CD14-positive monocyte (primary cell): ENCODE data around the gene C9orf78. TPM values are rescaled to one million over a fixed set of nuclear protein-coding genes. Genes with fewer than 3 reads are reported as not detected.

Source experiments
- DNase-seq, 3 donors: peaks; one replicate each; pipeline ENCODE4 v3.0.0-alpha.2; 2011 to 2022
- H2AFZ ChIP-seq: 2 replicates; pipeline ENCODE4 v1.6.0; 2012; ENCODE audit warnings: mild to moderate bottlenecking, low read depth, low read length, inconsistent platforms; ENCODE audit not compliant: insufficient read depth, poor library complexity, severe bottlenecking
- H3K27ac ChIP-seq, 2 donors: 1 replicate in 1 of 2; 2 replicates in 1 of 2; pipeline ENCODE4 v1.5.1; 2012 to 2013; ENCODE audit warnings: low read length in 2 of 2, control low read depth in 1 of 2, inconsistent platforms in 1 of 2, low read depth in 1 of 2, mild to moderate bottlenecking in 1 of 2
- H3K27me3 ChIP-seq, 2 donors: one replicate each; pipeline versions ENCODE4 v1.6.0 to v1.6.1; 2011 to 2013; ENCODE audit warnings: low read length in 2 of 2; ENCODE audit not compliant: control insufficient read depth in 2 of 2, insufficient read depth in 2 of 2
- H3K36me3 ChIP-seq, 2 donors: replicated peaks in 1 of 2; 1 replicate in 1 of 2; 2 replicates in 1 of 2; pipeline versions ENCODE4 v1.5.1 to v1.6.1; 2012 to 2013; ENCODE audit warnings: low read length in 2 of 2, control low read depth in 1 of 2, inconsistent platforms in 1 of 2, mild to moderate bottlenecking in 1 of 2; ENCODE audit not compliant: insufficient read depth in 2 of 2, control insufficient read depth in 1 of 2
- H3K4me1 ChIP-seq, 2 donors: 1 replicate in 1 of 2; 2 replicates in 1 of 2; pipeline versions ENCODE4 v1.5.1 to v1.6.1; 2012 to 2013; ENCODE audit warnings: low read length in 2 of 2, control low read depth in 1 of 2, inconsistent platforms in 1 of 2, mild to moderate bottlenecking in 1 of 2, moderate library complexity in 1 of 2; ENCODE audit not compliant: insufficient read depth in 2 of 2, control insufficient read depth in 1 of 2
- H3K4me2 ChIP-seq: replicated peaks from 2 replicates; pipeline ENCODE3; 2012; ENCODE audit warnings: low read length, moderate library complexity, mild to moderate bottlenecking; ENCODE audit not compliant: poor library complexity, severe bottlenecking; ENCODE audit errors: extremely low read depth
- H3K4me3 ChIP-seq, 3 experiments: fragments of 200-600 bp in 1 of 3; sonication (generic) in 1 of 3; replicated peaks in 1 of 3; 1 replicate in 2 of 3; 2 replicates in 1 of 3; pipeline ENCODE4 v1.5.1; 2011 to 2013; ENCODE audit warnings: low read length in 3 of 3, mild to moderate bottlenecking in 3 of 3, control low read depth in 2 of 3, low read depth in 2 of 3, inconsistent platforms in 1 of 3, moderate library complexity in 1 of 3
- H3K79me2 ChIP-seq: 2 replicates; pipeline ENCODE4 v1.6.0; 2012; ENCODE audit warnings: mild to moderate bottlenecking, control low read depth, inconsistent platforms, low read length, moderate library complexity; ENCODE audit not compliant: insufficient read depth
- H3K9ac ChIP-seq: 2 replicates; pipeline ENCODE4 v1.6.0; 2017; ENCODE audit warnings: low read length, mild to moderate bottlenecking; ENCODE audit not compliant: insufficient read depth, poor library complexity, severe bottlenecking
- H3K9me3 ChIP-seq, 2 donors: replicated peaks in 1 of 2; 1 replicate in 1 of 2; 2 replicates in 1 of 2; pipeline versions ENCODE4 v1.5.1 to v1.6.1; 2012 to 2013; ENCODE audit warnings: low read length in 2 of 2, control low read depth in 1 of 2; ENCODE audit not compliant: control insufficient read depth in 1 of 2, insufficient read depth in 1 of 2
- H4K20me1 ChIP-seq: 2 replicates; pipeline ENCODE4 v1.6.0; 2012; ENCODE audit warnings: mild to moderate bottlenecking, low read length, control low read depth, moderate library complexity; ENCODE audit not compliant: insufficient read depth
- H3K27ac Mint-ChIP-seq, 7 donors: one replicate each; pipeline ENCODE4 v1.8.0; 2020; ENCODE audit warnings: mild to moderate bottlenecking in 7 of 7, mixed read lengths in 7 of 7, moderate library complexity in 6 of 7, inconsistent platforms in 2 of 7
- H3K27me3 Mint-ChIP-seq, 3 donors: one replicate each; pipeline ENCODE4 v1.8.0; 2021 to 2022; ENCODE audit warnings: low read depth in 3 of 3, mild to moderate bottlenecking in 3 of 3, mixed read lengths in 3 of 3, moderate library complexity in 3 of 3, inconsistent platforms in 1 of 3
- H3K36me3 Mint-ChIP-seq, 2 donors: one replicate each; pipeline ENCODE4 v1.8.0; 2020; ENCODE audit warnings: mixed read lengths in 2 of 2, inconsistent platforms in 1 of 2, mild to moderate bottlenecking in 1 of 2
- H3K4me1 Mint-ChIP-seq: one replicate; pipeline ENCODE4 v1.8.0; 2020; ENCODE audit warnings: mild to moderate bottlenecking, mixed read lengths
- H3K4me3 Mint-ChIP-seq, 2 donors: one replicate each; pipeline ENCODE4 v1.8.0; 2020; ENCODE audit warnings: mild to moderate bottlenecking in 2 of 2, mixed read lengths in 2 of 2, moderate library complexity in 1 of 2
- H3K9me3 Mint-ChIP-seq, 7 donors: one replicate each; pipeline ENCODE4 v1.8.0; 2020 to 2022; ENCODE audit warnings: mixed read lengths in 7 of 7, mild to moderate bottlenecking in 6 of 7, moderate library complexity in 6 of 7, inconsistent platforms in 2 of 7
- WGBS: methylation state at CpG from one replicate; pipeline ENCODE4 v1.1.5; 2013; ENCODE audit warnings: missing lambda C conversion rate; ENCODE audit not compliant: insufficient coverage; 5-methylcytosine and 5-hydroxymethylcytosine counted together
- intact Hi-C, 2 donors: fragments of 100-400 bp; cut with micrococcal nuclease; formaldehyde crosslinking; loops; one replicate each; pipeline versions ENCODE4 v1.15.0 to v1.15.1; 2023
- polyA plus RNA-seq, 3 donors: library from polyadenylated mRNA; depleted of rRNA in 1 of 3; unstranded in 2 of 3; stranded (reverse) in 1 of 3; fragments of 300-500 nt in 2 of 3; fragments of >200 nt in 1 of 3; fragmentation: Illumina TruSeq in 2 of 3; gene quantifications; 1 replicate in 2 of 3; 2 replicates in 1 of 3; pipeline ENCODE4 v1.2.3, GENCODE V29; 2012 to 2021
- TF ChIP-seq, protein P1 (sequence below): fragments of 200-600 bp; IDR thresholded peaks from one replicate; pipeline ENCODE4 v1.8.0; 2022; ENCODE audit warnings: antibody characterized with exemption, mild to moderate bottlenecking

Gene C9orf78
- polyA plus RNA-seq, 3 donors: 53.3 to 82.4 (median 65.5) TPM

DNA sequence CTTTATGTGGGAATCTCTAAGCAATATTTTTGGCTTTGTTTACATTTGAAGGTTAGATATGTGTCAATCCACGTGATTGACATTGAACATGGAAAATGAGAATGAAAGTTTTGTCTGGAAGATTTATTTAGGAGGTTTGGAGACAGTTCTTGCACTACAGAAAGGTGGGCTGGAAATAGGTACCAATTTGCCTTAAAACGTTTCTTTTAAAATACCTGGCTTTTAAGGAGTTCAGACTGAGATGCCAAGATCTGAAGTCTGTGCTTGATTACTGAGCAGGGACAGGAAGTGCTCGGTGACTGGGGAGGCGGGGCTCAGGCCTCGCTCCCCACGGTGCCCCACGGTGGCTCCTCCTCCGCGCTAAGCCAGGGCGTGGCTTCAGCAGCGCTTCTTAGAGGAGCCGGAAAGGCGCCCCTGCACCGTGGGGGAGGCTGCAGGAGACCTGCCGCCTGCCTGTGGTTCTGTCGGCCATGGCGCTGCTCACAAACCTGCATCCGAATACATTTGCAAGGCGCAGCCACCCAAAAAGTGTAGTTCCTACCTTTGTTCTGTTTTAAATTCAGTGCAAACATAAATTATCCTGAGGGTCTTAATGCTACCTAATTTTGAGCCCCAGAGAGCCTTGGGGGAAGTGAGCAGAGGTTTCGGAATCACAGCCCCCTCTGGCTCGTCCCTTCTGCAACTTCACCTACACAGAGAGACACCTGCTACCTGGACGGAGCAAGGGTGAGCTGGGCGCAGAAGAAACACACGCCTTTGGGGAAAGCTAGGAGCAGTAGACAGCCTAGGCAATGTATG, 49.3 kb upstream of the C9orf78 start:
- Mint-ChIP-seq H3K9me3 (no peaks in the 10 kb centered on the region), H3K27ac (peak overlapping the region; percentile 92 to 98 (median 97)), H3K27me3 (peaks cover 0 to 3% (median 0%) of the 10 kb centered on the region in 3 donors), H3K4me1 (peaks cover 52% of the 10 kb centered on the region), H3K4me3 (peak overlapping the region; percentile 85 to 95), H3K36me3 (peaks cover 18 to 30% of the 10 kb centered on the region in 2 donors)
- H3K9me3 ChIP-seq: no peaks in the 10 kb centered on the region
- peak overlapping the region; percentile 93 for H2AFZ ChIP-seq
- peak; percentile 83 to 91 (median 83) for DNase-seq
- intact Hi-C loops: loop anchor here (2.0 to 10.0 kb wide), 6 partner anchors 58 to 350 kb away; partner anchors contain the start of gene FNBP1 (in 2 of the 2)
- H3K27me3 ChIP-seq: no peaks in the 10 kb centered on the region
- peak overlapping the region; percentile 56 to 90 (median 70) for H3K4me3 ChIP-seq
- peaks cover 19% of the 10 kb centered on the region for H3K79me2 ChIP-seq
- no peaks in the 10 kb centered on the region for H4K20me1 ChIP-seq
- peaks cover 17 to 28% of the 10 kb centered on the region in 2 donors for H3K36me3 ChIP-seq
- TF ChIP-seq, protein P1, sequence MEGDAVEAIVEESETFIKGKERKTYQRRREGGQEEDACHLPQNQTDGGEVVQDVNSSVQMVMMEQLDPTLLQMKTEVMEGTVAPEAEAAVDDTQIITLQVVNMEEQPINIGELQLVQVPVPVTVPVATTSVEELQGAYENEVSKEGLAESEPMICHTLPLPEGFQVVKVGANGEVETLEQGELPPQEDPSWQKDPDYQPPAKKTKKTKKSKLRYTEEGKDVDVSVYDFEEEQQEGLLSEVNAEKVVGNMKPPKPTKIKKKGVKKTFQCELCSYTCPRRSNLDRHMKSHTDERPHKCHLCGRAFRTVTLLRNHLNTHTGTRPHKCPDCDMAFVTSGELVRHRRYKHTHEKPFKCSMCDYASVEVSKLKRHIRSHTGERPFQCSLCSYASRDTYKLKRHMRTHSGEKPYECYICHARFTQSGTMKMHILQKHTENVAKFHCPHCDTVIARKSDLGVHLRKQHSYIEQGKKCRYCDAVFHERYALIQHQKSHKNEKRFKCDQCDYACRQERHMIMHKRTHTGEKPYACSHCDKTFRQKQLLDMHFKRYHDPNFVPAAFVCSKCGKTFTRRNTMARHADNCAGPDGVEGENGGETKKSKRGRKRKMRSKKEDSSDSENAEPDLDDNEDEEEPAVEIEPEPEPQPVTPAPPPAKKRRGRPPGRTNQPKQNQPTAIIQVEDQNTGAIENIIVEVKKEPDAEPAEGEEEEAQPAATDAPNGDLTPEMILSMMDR: no peak
- under 1% methylated on average over 21 of the region's 24 CpGs for WGBS
- H3K27ac ChIP-seq: peak overlapping the region; percentile 84 to 92
- peak overlapping the region; percentile 76 for H3K9ac ChIP-seq
- peak overlapping the region; percentile 97 for H3K4me2 ChIP-seq
- peaks cover 53 to 57% of the 10 kb centered on the region in 2 donors for H3K4me1 ChIP-seq

DNA sequence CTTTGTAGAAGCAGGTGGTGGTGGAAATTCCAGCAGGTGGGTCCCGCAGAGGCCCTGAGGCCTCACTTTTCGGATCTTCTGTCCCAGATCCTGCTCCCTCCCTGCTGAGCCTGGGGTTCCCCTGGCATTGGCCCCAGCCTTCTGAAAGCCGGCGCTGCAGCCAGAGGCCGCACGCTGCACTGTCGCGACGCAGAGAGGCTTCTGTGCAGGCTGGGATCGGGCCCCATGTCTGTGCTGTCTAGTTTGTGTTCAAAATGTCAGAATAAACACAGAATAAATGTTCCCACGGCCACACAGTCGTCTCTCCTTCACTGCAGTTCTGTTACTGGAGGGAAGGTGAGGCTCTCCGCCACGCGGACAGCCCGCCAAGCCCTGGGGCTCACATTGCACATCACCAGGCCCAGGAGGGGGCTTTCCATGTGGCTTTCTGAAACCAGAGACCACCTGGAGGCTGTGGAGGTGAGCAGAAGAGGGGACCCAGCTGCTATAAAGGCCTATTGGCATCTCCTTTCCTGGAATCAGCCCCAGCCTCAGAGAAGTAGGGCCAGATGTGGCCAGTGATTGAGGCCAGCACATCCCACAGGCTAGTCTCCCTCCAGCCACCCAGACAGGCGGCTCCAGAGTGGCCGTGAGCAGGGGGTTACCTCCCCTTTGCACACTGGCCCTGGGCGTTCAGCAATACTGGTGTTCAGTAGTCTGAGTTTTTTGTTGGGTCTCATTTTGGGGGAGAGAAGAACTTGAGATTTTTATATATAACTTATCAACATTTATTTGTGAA, 46.7 kb upstream of the C9orf78 start:
- Histone ChIP-seq H3K4me3 (no peak overlapping the region), H3K36me3 (peaks cover 23 to 28% of the 10 kb centered on the region in 2 donors), H3K4me1 (peaks cover 26 to 31% of the 10 kb centered on the region in 2 donors), H3K79me2 (peaks cover 14% of the 10 kb centered on the region), H2AFZ (no peak overlapping the region), H3K9me3 (no peaks in the 10 kb centered on the region), H3K27me3 (no peaks in the 10 kb centered on the region), H3K4me2 (no peak overlapping the region), H3K9ac (no peak overlapping the region), H4K20me1 (no peaks in the 10 kb centered on the region), H3K27ac (no peak overlapping the region)
- H3K27me3 Mint-ChIP-seq: no peaks in the 10 kb centered on the region
- 96% methylated on average over 15 of the region's 19 CpGs for WGBS
- no peaks in the 10 kb centered on the region for H3K9me3 Mint-ChIP-seq
- H3K27ac Mint-ChIP-seq: no peak overlapping the region
- no peak for DNase-seq
- H3K4me3 Mint-ChIP-seq: no peak overlapping the region
- H3K36me3 Mint-ChIP-seq: peaks cover 27 to 41% of the 10 kb centered on the region in 2 donors
- peaks cover 25% of the 10 kb centered on the region for H3K4me1 Mint-ChIP-seq
- intact Hi-C loops: loop anchor here (10.0 kb wide), 2 partner anchors 213 to 353 kb away; no protein-coding TSS in a partner anchor
- TF ChIP-seq, protein P1: no peak
